CD4-positive, alpha-beta T cell (primary cell): Measurements from ENCODE around the gene PLCG2. TPM values are rescaled to one million over a fixed set of nuclear protein-coding genes. Genes with fewer than 3 reads are reported as not detected.

Experiments
- ATAC-seq: fragments of 200-7000 bp; cut with Tn5 transposase; one replicate; pipeline ENCODE4 v1.10.0; 2022; ENCODE audit warnings: mild to moderate bottlenecking; ENCODE audit not compliant: poor library complexity
- CTCF ChIA-PET: fragments of 350-600 bp; sonication (Branson Sonifier 250); formaldehyde crosslinking; loops from one replicate; lab custom pipeline; 2021; ENCODE audit warnings: antibody characterized with exemption, inconsistent platforms; lab: Charles Lee
- POLR2A ChIA-PET: fragments of 350-600 bp; sonication (Branson Sonifier 250); formaldehyde crosslinking; loops from one replicate; lab custom pipeline; 2021; ENCODE audit warnings: antibody characterized with exemption, inconsistent platforms; lab: Charles Lee
- DNase-seq, 14 experiments: peaks; one replicate each; pipeline ENCODE4 v3.0.0-alpha.2; 2013 to 2020; ENCODE audit warnings: mixed read lengths in 2 of 14
- H3K27ac ChIP-seq, 2 donors: one replicate each; pipeline versions ENCODE4 v1.5.1 to v1.7.0; 2013; ENCODE audit warnings: low read length in 2 of 2, low read depth in 1 of 2, mild to moderate bottlenecking in 1 of 2
- H3K27me3 ChIP-seq, 2 experiments: 1 replicate in 1 of 2; 2 replicates in 1 of 2; pipeline versions ENCODE4 v1.6.1 to v1.7.0; 2013; ENCODE audit warnings: low read length in 2 of 2, control low read depth in 1 of 2, mild to moderate bottlenecking in 1 of 2, moderate library complexity in 1 of 2; ENCODE audit not compliant: insufficient read depth in 2 of 2, control insufficient read depth in 1 of 2
- H3K36me3 ChIP-seq: one replicate; pipeline ENCODE4 v1.6.1; 2013; ENCODE audit warnings: low read length, control low read depth; ENCODE audit not compliant: insufficient read depth
- H3K4me1 ChIP-seq: one replicate; pipeline ENCODE4 v1.6.1; 2013; ENCODE audit warnings: low read length, control low read depth; ENCODE audit not compliant: insufficient read depth
- H3K4me3 ChIP-seq: one replicate; pipeline ENCODE4 v1.5.1; 2013; ENCODE audit warnings: mild to moderate bottlenecking, low read length, moderate library complexity
- H3K9me3 ChIP-seq, 2 experiments: 1 replicate in 1 of 2; 2 replicates in 1 of 2; pipeline versions ENCODE4 v1.6.1 to v1.7.0; 2013; ENCODE audit warnings: low read length in 2 of 2, mild to moderate bottlenecking in 2 of 2, control low read depth in 1 of 2, moderate library complexity in 1 of 2; ENCODE audit not compliant: control insufficient read depth in 1 of 2, insufficient read depth in 1 of 2
- H3K27ac Mint-ChIP-seq: one replicate; pipeline ENCODE4 v1.8.0; 2020; ENCODE audit warnings: mixed read lengths
- H3K27me3 Mint-ChIP-seq: one replicate; pipeline ENCODE4 v1.8.0; 2021; ENCODE audit warnings: mixed read lengths
- H3K36me3 Mint-ChIP-seq: one replicate; pipeline ENCODE4 v1.8.0; 2021; ENCODE audit warnings: low read depth, mixed read lengths
- H3K4me1 Mint-ChIP-seq: one replicate; pipeline ENCODE4 v1.8.0; 2021; ENCODE audit warnings: low read depth, mixed read lengths
- H3K4me3 Mint-ChIP-seq: one replicate; pipeline ENCODE4 v1.8.0; 2020; ENCODE audit warnings: mild to moderate bottlenecking, mixed read lengths
- H3K9me3 Mint-ChIP-seq: one replicate; pipeline ENCODE4 v1.8.0; 2020; ENCODE audit warnings: mixed read lengths
- intact Hi-C, 2 experiments: fragments of 100-400 bp; cut with DNase I in 1 of 2; cut with micrococcal nuclease in 1 of 2; formaldehyde crosslinking; loops; one replicate each; pipeline versions ENCODE4 v1.15.1 to v1.9.0; 2023 to 2025; cut with DNase I, micrococcal nuclease
- total RNA-seq, 174 experiments: library from RNA in 2 of 174; stranded (reverse) in 2 of 174; gene quantifications; one replicate each; pipeline ENCODE4 v1.2.3 and lab custom pipeline; 2021 to 2026
- TF ChIP-seq, protein P1 (sequence below): fragments of 200-600 bp; IDR thresholded peaks from one replicate; pipeline ENCODE4 v1.8.0; 2022; ENCODE audit warnings: antibody characterized with exemption, mild to moderate bottlenecking

PLCG2 gene
- total RNA-seq, 2 experiments from 2014 or later = 0.92 to 1.5 TPM

DNA sequence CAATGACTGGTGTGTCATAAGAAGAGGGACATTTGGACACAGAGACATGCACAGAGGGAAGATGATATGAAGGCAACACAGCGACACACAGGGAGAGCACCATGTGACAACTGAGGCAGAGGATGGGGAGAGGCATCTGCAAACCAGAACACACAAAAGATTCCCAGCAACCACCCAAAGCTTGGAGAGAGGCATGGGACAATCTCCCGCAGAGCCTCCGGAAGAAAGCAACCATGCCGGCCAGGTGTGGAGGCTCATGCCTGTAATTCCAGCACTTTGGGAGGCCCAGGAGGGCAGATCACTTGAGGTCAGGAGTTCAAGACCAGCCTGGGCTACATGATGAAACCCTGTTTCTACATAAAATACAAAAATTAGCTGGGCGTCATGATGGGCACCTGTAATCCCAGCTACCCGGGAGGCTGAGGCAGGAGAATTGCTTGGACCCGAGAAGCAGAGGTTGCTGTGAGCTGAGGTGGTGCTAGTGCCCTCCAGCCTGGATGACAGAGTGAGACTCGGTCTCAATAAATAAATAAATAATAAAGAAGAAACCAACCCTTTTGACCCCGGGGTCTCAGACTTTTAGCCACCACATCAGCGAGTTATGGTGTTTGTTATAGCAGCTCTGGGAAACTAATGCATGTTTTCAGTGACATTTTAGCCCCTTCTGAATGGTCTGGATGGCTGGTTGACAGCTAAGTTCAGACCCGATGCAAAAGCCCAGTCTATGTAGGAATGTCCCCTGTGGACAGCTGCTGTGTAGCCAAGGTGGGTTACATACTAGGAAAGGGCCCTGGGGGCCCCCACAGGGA is 13.8 kb upstream of the PLCG2 start:
- ATAC-seq (no peak), DNase-seq (no peak)
- Histone ChIP-seq H3K27me3 (peaks cover 0 to 5% of the 10 kb centered on the region in 2 experiments), H3K36me3 (no peaks in the 10 kb centered on the region), H3K27ac (no peak overlapping the region), H3K4me1 (no peaks in the 10 kb centered on the region), H3K4me3 (no peak overlapping the region), H3K9me3 (no peaks in the 10 kb centered on the region)
- TF ChIP-seq, protein P1, sequence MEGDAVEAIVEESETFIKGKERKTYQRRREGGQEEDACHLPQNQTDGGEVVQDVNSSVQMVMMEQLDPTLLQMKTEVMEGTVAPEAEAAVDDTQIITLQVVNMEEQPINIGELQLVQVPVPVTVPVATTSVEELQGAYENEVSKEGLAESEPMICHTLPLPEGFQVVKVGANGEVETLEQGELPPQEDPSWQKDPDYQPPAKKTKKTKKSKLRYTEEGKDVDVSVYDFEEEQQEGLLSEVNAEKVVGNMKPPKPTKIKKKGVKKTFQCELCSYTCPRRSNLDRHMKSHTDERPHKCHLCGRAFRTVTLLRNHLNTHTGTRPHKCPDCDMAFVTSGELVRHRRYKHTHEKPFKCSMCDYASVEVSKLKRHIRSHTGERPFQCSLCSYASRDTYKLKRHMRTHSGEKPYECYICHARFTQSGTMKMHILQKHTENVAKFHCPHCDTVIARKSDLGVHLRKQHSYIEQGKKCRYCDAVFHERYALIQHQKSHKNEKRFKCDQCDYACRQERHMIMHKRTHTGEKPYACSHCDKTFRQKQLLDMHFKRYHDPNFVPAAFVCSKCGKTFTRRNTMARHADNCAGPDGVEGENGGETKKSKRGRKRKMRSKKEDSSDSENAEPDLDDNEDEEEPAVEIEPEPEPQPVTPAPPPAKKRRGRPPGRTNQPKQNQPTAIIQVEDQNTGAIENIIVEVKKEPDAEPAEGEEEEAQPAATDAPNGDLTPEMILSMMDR = no peak
- Mint-ChIP-seq H3K9me3 (no peaks in the 10 kb centered on the region), H3K27me3 (no peaks in the 10 kb centered on the region), H3K27ac (no peak overlapping the region), H3K36me3 (no peaks in the 10 kb centered on the region), H3K4me3 (no peak overlapping the region), H3K4me1 (no peaks in the 10 kb centered on the region)
- CTCF ChIA-PET = no interaction called here
- intact Hi-C loops = no loop called here
- POLR2A ChIA-PET = no interaction called here

DNA sequence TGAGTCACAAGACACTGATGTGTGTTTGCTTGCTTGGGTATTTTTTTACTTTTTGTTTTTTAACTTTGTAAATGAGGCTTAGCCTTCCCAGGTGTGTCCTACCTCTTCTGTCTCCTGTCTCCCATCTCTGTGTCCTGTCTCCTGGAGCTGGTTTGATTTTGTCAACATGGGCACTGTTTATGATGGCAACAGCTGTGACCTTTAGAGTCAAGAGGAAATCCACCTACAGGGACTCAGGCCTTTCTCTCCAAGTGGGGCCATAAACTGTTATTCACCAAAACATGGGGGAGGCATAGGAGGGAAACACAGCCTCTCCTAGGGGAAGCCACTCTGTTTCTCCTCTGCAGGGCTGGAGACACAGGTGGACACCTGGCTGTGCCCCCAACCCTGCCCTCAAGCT is 13.1 kb upstream of the PLCG2 start:
- Histone ChIP-seq H3K4me3 (no peak overlapping the region), H3K27me3 (peaks cover 0 to 5% of the 10 kb centered on the region in 2 experiments), H3K9me3 (no peaks in the 10 kb centered on the region), H3K36me3 (no peaks in the 10 kb centered on the region), H3K27ac (no peak overlapping the region), H3K4me1 (no peaks in the 10 kb centered on the region)
- Mint-ChIP-seq H3K27me3 (no peaks in the 10 kb centered on the region), H3K27ac (no peak overlapping the region), H3K4me3 (no peak overlapping the region), H3K9me3 (no peaks in the 10 kb centered on the region), H3K4me1 (no peaks in the 10 kb centered on the region), H3K36me3 (no peaks in the 10 kb centered on the region)
- POLR2A ChIA-PET = no interaction called here
- ATAC-seq = no peak
- intact Hi-C loops = no loop called here
- DNase-seq = no peak
- CTCF ChIA-PET = no interaction called here
- TF ChIP-seq, protein P1 = no peak

DNA sequence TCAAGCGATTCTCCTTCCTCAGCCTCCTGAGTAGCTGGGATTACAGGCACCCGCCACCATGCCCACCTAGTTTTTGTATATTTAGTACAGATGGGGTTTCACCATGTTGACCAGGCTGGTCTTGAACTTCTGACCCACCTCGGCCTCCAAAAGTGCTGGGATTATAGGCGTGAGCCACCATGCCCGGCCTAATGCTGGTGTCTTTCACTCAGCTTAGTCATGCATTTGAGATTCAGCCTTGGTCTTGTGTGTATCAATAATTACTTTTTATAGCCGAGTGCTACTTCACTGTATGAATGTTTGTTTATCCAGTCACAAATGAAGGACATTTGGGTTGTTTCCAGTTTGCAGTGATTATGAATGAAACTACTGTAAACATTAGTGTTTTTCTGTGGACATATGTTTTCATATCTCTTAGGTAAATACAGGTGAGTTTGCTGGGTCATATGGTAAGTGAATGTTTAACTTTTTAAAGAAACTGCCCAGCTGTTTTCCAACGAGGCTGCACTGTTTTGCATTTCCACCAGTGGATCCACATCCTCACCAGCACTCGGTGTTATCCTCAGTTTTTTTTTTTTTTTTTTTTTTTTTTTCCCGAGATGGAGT is 11.0 kb upstream of the PLCG2 start:
- ChIA-PET POLR2A (no interaction called here), CTCF (no interaction called here)

More for the DNA sequence above, 11.0 kb upstream of the PLCG2 start:
- Mint-ChIP-seq H3K4me1 (no peaks in the 10 kb centered on the region), H3K4me3 (no peak overlapping the region), H3K27me3 (peaks cover 3% of the 10 kb centered on the region), H3K36me3 (no peaks in the 10 kb centered on the region), H3K9me3 (no peaks in the 10 kb centered on the region), H3K27ac (no peak overlapping the region)
- DNase-seq (no peak), ATAC-seq (no peak)
- Histone ChIP-seq H3K27ac (no peak overlapping the region), H3K27me3 (peaks cover 0 to 5% of the 10 kb centered on the region in 2 experiments), H3K36me3 (no peaks in the 10 kb centered on the region), H3K9me3 (no peaks in the 10 kb centered on the region), H3K4me3 (no peak overlapping the region), H3K4me1 (no peaks in the 10 kb centered on the region)
- intact Hi-C loops = no loop called here
- TF ChIP-seq, protein P1 = no peak
